ENCODE results near the gene REG3G.
A peak's percentile ranks its signal among the peaks of the same experiment; 100 is the strongest.
"Not testable (repeated sequence)": the region's sequence is repeated elsewhere in the genome, so short reads cannot be mapped to it uniquely, and the experiment has no call there.

Gene REG3G

GRCh38 chr2:79039944-79040343 lies 14.4 kb downstream of the REG3G start:
- Histone ChIP-seq H4K20me1 (ENCODE audit: control insufficient read depth, insufficient read depth, low read depth, low read length) (no peaks in the 10 kb centered on the region), H3K27me3 (ENCODE audit: control insufficient read depth, low read length) (no peaks in the 10 kb centered on the region), H3K4me2 (ENCODE audit: low read length) (no peak overlapping the region), H3K4me3 (ENCODE audit: low read length) (no peak overlapping the region), H3K9me3 (ENCODE audit: control insufficient read depth, insufficient read depth, low read length) (no peaks in the 10 kb centered on the region), H3K36me3 (ENCODE audit: control insufficient read depth, low read length) (no peaks in the 10 kb centered on the region), H3F3A (ENCODE audit: control insufficient read depth, insufficient read depth) (no peaks in the 10 kb centered on the region), H3K4me1 (ENCODE audit: control insufficient read depth, low read length) (no peaks in the 10 kb centered on the region), H3K9me2 (replicated peaks; ENCODE audit: control insufficient read depth, low read length) (no peaks in the 10 kb centered on the region), H3K27ac (ENCODE audit: low read depth, low read length) (no peak overlapping the region), H3K79me2 (ENCODE audit: control insufficient read depth, low read length) (no peaks in the 10 kb centered on the region)
- TF ChIP-seq, protein P1, sequence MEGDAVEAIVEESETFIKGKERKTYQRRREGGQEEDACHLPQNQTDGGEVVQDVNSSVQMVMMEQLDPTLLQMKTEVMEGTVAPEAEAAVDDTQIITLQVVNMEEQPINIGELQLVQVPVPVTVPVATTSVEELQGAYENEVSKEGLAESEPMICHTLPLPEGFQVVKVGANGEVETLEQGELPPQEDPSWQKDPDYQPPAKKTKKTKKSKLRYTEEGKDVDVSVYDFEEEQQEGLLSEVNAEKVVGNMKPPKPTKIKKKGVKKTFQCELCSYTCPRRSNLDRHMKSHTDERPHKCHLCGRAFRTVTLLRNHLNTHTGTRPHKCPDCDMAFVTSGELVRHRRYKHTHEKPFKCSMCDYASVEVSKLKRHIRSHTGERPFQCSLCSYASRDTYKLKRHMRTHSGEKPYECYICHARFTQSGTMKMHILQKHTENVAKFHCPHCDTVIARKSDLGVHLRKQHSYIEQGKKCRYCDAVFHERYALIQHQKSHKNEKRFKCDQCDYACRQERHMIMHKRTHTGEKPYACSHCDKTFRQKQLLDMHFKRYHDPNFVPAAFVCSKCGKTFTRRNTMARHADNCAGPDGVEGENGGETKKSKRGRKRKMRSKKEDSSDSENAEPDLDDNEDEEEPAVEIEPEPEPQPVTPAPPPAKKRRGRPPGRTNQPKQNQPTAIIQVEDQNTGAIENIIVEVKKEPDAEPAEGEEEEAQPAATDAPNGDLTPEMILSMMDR (IDR thresholded peaks at IDR 0.05; ENCODE audit: low read depth, low read length, poor library complexity, severe bottlenecking), result no peak

- Histone ChIP-seq H3K4me3 (ENCODE audit: low read length) (no peak overlapping the region), H4K20me1 (ENCODE audit: control insufficient read depth, insufficient read depth, low read depth, low read length) (no peaks in the 10 kb centered on the region), H3K9me3 (ENCODE audit: control insufficient read depth, insufficient read depth, low read length) (no peaks in the 10 kb centered on the region), H3K36me3 (ENCODE audit: control insufficient read depth, low read length) (no peaks in the 10 kb centered on the region), H3K4me2 (ENCODE audit: low read length) (no peak overlapping the region), H3K79me2 (ENCODE audit: control insufficient read depth, low read length) (no peaks in the 10 kb centered on the region), H3K27me3 (ENCODE audit: control insufficient read depth, low read length) (no peaks in the 10 kb centered on the region), H3K4me1 (ENCODE audit: control insufficient read depth, low read length) (no peaks in the 10 kb centered on the region), H3K9me2 (replicated peaks; ENCODE audit: control insufficient read depth, low read length) (no peaks in the 10 kb centered on the region), H3K27ac (ENCODE audit: low read depth, low read length) (no peak overlapping the region), H3F3A (ENCODE audit: control insufficient read depth, insufficient read depth) (no peaks in the 10 kb centered on the region)
- TF ChIP-seq EZH2phosphoT487 (IDR thresholded peaks at IDR 0.05; ENCODE audit: borderline replicate concordance, low read length), result no peak
- TF ChIP-seq, protein P1 (IDR thresholded peaks at IDR 0.05; ENCODE audit: low read depth, low read length, poor library complexity, severe bottlenecking), result peak; percentile 31
Measured at GRCh38 chr2:79041032-79041448, 15.5 kb downstream of the REG3G start.

DNA sequence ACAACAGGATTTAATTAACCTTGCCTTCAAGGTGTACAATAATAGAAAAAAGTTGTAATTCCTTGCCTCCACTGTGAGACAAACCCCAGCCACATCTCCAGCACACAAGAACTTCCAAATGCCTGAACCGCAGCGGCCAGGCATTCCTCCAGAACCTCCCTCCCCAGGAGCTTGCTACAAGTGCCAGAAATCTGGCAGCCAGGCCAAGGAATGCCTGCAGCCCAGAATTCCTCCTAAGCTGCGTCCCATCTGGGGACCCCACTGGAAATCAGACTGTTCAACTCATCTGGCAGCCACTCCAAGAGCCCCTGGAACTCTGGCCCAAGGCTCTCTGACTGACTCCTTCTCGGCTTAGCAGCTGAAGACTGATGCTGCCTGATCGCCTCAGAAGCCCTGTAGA lies 28.0 kb downstream of the REG3G start:
- not testable (repeated sequence) for H4K20me1 ChIP-seq (ENCODE audit: control insufficient read depth, insufficient read depth, low read depth, low read length); H3K4me3 ChIP-seq (ENCODE audit: low read length); H3K27me3 ChIP-seq (ENCODE audit: control insufficient read depth, low read length); H3F3A ChIP-seq (ENCODE audit: control insufficient read depth, insufficient read depth); H3K4me2 ChIP-seq (ENCODE audit: low read length); H3K9me3 ChIP-seq (ENCODE audit: control insufficient read depth, insufficient read depth, low read length); H3K9me2 ChIP-seq (replicated peaks; ENCODE audit: control insufficient read depth, low read length); H3K27ac ChIP-seq (ENCODE audit: low read depth, low read length); H3K36me3 ChIP-seq (ENCODE audit: control insufficient read depth, low read length); H3K4me1 ChIP-seq (ENCODE audit: control insufficient read depth, low read length); H3K79me2 ChIP-seq (ENCODE audit: control insufficient read depth, low read length)

DNA sequence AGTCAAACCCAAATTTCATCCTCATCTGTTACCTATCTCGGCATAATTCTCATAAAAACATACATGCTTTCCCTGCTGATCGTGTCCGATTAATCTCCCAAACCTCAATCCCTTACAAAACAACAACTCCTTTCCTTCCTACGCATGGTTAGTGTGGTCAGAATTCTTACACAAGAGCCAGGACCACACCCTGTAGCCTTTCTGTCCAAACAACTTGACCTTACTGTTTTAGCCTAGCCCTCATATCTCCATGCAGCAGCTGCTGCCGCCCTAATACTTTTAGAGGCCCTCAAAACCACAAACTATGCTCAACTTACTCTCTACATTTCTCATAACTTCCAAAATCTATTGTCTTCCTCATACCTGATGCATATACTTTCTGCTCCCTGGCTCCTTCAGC lies 29.3 kb downstream of the REG3G start:
- not testable (repeated sequence) for H3K9me3 ChIP-seq (ENCODE audit: control insufficient read depth, insufficient read depth, low read length); H3K27me3 ChIP-seq (ENCODE audit: control insufficient read depth, low read length); H3F3A ChIP-seq (ENCODE audit: control insufficient read depth, insufficient read depth); H3K27ac ChIP-seq (ENCODE audit: low read depth, low read length); H3K9me2 ChIP-seq (replicated peaks; ENCODE audit: control insufficient read depth, low read length); H3K79me2 ChIP-seq (ENCODE audit: control insufficient read depth, low read length); H3K4me2 ChIP-seq (ENCODE audit: low read length); H3K4me3 ChIP-seq (ENCODE audit: low read length); H4K20me1 ChIP-seq (ENCODE audit: control insufficient read depth, insufficient read depth, low read depth, low read length); H3K4me1 ChIP-seq (ENCODE audit: control insufficient read depth, low read length); H3K36me3 ChIP-seq (ENCODE audit: control insufficient read depth, low read length)
